HG03045 (cell line): ENCODE results near the gene FOXA3.

Experiments used
- ATAC-seq: cut with Tn5 transposase; IDR thresholded peaks from one replicate; pipeline ENCODE4 v1.9.1; 2021; ENCODE audit warnings: mild to moderate bottlenecking, moderate library complexity; ENCODE audit not compliant: unreplicated experiment

The FOXA3 gene

DNA sequence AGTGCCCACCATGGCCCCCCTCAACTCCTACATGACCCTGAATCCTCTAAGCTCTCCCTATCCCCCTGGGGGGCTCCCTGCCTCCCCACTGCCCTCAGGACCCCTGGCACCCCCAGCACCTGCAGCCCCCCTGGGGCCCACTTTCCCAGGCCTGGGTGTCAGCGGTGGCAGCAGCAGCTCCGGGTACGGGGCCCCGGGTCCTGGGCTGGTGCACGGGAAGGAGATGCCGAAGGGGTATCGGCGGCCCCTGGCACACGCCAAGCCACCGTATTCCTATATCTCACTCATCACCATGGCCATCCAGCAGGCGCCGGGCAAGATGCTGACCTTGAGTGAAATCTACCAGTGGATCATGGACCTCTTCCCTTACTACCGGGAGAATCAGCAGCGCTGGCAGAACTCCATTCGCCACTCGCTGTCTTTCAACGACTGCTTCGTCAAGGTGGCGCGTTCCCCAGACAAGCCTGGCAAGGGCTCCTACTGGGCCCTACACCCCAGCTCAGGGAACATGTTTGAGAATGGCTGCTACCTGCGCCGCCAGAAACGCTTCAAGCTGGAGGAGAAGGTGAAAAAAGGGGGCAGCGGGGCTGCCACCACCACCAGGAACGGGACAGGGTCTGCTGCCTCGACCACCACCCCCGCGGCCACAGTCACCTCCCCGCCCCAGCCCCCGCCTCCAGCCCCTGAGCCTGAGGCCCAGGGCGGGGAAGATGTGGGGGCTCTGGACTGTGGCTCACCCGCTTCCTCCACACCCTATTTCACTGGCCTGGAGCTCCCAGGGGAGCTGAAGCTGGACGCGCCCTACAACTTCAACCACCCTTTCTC lies 8.2 kb downstream of the FOXA3 start:
- no peak for ATAC-seq

DNA sequence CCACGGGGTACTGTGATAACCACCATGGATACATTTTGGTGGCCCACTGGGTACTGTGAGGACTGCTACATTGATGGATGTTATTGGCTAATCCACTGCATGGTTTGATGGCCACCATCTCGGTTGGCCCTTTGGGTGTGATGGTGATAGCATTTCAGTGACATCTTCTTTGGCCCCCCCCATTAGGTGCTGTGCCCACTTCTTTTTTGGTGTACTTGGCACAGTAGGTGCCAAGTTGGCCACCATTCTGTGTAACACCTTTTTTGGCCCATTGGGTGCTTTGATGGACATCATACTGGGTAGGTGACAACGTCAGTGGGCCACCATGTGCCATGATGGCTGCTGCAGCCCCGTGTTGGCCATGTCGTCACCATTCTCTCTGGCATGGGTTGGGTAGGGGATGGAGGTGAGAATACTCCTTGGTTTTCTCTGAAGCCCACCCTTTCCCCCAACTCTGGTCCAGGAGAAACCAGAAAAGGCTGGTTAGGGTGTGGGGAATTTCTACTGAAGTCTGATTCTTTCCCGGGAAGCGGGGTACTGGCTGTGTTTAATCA lies 9.2 kb downstream of the FOXA3 start:
- ATAC-seq: no peak

- ATAC-seq: no peak
Measured at GRCh38 chr19:45874620-45874966, 10.5 kb downstream of the FOXA3 start.

- ATAC-seq: no peak
Measured at GRCh38 chr19:45876161-45876410, 12.0 kb downstream of the FOXA3 start.

DNA sequence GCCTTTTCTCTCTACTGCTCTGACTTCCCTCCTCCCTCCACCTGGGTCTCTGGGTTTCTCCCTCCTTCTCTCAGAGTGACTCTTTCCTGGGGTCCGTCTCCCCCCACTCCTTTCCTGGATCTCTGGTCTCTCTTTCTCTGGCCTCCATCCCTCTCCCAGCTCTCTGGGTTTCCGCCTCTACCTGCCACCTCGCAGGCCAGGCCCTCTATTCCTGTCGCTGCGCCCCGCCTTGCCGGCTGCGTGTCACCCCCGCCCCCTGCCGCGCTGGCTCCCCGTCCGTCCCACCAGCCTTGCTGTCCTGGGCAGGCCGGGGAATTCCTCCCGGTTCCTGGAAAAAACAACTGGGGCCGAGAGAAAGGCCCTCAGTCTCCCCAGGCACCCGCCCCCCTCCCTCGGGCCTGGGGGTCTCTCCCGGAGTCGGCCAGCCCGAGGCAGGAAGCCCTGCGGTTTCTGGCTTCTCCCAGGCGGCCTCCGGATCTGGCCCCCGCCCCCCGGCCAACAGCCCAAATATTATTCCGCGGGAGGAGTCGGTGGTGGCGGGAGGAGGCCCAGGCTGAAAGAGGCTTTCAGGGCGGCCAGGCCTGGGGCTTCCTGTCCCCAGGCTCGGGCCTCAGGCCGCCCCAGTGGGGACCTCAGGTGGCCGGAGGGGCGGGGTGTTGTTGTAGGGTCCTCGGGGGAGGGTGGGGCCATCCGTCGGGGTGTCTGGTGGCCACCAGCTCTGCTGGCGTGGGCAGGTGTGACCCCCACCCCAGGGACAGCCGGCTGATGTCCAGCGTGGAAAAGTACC lies 12.5 kb downstream of the FOXA3 start:
- ATAC-seq: no peak

DNA sequence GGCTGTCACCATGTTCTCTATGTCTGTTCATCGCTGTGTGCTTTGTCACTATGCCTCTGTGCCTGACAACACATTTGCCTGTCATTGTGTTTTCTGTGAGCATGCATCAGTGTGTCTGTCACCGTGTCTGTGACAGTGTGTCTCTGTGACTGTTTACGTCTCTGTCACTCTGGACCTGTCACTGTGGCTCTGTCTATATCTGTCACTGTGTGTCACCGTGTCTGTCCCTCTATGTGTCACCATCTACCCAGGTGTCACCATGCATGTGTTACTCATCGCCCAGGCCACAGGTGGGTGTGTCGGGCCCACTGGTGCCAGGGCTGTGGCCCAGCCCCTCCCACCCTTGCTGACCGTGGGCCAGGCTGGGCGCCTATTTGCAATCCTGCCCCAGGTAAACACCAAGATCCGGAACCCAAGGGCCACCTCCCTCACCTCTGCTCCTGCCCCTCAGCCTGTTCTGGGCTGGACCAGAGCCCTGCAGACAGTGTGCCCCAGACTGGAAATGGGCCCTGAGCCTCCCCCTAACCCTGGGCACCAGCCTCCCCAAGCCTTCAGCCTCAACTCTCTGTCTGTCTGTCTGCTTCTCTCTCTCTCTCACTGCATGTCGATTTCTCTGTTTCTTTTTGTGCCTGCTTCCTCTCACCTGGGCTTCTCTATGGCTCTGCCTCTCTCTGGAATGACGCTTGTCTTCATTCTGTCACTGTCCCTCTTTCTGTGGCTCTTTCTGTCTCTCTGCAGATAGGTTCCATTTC lies 14.1 kb downstream of the FOXA3 start:
- ATAC-seq: no peak

GRCh38 chr19:45879055-45879454 lies 14.9 kb downstream of the FOXA3 start:
- no peak for ATAC-seq

DNA sequence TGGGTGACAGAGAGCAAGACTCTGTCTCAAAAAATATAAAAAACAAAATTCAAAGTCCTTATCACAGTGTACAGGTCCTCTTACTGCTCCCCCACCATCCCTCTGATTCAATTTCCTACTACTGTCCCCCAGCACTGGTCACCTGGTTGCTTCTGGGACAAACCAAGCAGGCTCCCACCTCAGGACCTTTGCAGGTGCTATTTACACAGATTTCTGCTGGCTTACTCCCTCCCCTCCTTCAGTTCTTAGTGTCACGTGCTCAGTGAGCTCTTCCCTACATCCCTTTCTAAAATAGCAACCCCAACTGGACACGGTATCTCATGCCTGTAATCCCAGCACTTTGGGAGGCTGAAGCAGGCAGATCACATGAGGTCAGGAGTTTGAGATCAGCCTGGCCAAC lies 15.8 kb downstream of the FOXA3 start:
- no peak for ATAC-seq

DNA sequence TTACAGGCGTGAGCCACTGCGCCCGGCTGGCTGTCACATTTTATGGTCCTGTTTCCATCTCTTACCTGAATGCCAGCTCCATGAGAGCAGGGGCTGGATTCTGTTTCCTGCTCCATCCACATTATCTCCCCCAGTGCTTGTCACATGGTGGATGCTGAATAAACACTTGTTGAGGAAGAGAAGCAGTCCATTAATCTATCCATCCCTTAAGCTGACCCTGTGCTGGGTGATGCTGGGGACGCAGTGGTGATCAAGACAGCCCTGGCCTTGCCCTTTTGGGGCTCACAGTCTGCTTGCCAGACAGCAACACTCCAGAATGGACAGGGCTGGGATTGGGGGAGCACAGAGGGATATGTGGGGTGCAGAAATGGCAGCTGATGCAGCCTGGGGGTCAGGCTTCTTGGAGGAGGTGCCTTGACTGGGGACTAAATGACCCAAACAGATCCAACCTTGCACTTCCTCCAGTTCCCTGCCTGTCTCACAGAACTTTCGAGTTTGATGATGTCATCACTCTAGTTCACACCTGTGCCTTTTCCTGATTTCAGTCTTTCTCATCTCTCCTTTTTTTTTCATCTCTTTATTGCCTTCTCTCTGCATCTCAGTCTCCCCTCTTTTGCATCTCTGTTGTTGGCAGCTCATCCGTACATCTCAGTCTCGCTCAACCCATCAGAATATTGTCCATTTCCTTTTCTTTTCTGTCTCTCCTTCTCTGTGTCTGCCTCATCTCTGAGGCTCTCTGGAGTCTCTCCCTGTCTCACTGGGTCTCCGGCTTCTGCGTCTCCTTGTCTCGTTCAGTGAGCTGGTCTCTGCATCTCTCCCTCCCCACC lies 17.2 kb downstream of the FOXA3 start:
- no peak for ATAC-seq

DNA sequence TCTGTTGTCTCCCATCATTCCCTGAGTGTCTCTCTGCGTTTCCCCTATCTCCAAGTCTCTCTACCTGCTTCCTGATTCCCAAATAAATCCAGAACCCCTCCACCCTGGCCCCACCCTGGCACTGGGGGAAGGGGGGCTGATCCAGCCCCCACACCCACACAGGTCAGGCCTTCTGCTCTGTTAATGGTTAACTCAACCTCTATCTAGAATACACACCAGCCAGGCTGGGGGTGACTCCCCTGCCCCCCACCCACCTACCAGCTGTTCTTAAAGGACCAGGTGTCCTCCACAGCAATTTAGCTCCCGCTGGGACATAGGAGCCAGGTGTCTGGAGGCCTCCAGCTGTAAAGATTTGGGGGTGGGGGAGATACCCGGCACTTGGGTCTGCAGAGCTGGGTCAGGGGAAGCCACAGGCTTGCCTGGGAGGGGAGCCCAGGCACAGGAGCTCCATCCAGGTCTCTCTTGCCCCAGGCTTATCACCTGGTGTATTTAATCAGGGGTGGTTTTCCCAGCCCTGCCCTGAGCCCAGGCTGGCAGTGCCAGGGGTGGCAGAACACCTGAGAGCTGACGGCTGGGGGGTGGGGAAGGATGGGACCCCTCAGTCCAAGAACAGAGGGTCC lies 17.9 kb downstream of the FOXA3 start:
- no peak for ATAC-seq

DNA sequence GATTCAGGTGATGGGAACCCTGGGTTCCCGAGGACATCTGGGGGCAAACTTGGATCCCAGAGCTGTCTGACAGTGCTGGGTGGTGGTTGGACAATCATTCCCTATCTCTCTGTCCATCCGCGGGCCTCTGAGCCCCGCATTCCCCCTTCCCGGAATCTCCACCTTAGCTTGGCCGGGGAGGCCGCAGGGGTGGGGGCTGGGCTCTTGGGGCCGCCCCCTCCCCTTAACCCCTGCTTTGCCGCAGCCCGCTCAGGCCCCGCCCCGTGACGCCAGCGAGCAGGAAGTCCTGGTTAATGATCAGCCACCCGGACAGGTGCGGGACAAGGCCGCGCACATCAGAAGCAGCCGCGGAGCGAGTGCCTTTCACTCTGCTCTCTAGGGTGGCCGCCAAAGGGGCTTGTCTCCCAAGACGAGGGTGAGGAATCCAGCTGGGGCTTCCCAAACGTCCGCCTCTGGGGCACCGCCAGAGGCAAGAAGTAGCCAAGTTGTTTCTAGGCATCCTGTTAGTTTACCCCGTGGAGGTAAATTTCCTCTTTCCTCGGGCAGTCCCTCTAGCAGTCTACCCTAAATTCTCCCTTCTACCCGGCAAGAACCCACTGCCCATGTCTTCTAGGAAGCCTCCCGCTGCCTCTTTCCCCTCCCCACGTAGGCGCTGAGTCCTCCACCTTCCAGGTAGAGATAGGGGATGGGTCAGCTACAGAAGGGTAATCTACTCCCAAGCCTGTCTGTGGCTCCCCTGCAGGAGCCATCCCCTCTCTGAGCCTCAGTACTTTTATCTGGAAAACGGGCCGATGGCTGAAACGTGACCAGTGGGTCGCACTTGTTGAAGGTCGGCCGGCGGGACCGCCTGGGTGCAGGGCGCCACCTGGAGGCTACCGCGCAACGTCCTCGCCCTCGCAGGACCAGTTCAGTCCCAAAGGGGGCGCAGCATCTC lies 18.8 kb downstream of the FOXA3 start:
- peak; percentile 29 for ATAC-seq

DNA sequence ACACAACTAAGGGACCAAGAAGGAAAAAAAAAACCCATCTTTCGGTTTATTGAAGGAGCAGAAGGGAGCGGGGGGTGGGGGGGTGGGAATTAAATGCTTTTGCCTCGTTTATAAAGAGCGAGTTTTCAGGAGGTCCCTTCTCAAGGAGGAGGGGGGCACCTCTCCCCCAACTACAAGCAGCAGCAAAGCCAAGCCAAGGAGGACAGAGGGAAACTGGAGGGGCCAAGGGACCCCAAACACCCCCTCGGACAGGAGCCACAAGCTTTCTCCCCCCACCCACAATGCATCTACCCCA lies 19.4 kb downstream of the FOXA3 start:
- no peak for ATAC-seq

GRCh38 chr19:45883881-45884681 lies 20.0 kb downstream of the FOXA3 start:
- ATAC-seq: no peak

DNA sequence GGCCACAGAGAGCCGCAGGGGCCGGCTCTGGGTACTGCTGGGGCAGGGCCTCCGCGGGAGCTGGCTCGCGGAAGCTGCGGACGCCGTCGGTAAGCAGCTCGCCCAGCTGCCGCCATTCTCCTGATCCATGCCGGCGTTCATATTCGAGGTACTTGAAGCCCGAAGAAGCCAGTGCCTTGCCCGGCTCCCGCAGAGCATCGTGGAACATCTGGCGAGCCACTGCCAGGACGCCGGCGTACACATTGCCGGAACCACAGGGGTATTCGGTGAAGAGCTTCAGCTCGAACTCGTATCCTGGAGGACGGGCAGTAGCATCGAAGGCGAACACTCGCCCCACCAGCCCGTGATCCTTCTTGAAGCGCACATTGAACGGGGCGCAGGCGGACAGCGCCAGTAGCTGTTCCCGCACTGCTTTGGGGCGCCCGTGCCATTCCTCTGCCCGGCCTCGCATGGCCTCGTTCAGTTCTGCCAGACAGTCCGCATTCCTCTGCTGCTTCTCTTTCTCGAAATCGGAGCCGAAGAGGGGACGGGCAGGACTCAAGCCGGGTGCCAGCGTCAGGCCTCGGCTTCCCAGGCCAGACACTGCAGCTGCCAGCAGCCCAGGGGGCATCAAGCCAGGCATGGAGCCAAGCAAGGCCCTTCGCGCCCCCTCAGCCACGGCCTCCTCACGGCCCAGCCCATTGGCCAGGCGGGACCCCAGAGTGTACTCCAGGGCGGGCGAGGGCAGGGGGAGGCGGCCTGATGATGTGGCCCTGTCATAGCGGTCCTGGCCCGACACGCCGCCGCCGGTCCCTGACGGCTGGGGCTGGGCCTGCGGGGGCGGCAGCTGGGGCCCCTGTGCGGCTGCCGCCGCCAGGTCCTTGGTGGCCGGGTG lies 20.8 kb downstream of the FOXA3 start:
- ATAC-seq: no peak

DNA sequence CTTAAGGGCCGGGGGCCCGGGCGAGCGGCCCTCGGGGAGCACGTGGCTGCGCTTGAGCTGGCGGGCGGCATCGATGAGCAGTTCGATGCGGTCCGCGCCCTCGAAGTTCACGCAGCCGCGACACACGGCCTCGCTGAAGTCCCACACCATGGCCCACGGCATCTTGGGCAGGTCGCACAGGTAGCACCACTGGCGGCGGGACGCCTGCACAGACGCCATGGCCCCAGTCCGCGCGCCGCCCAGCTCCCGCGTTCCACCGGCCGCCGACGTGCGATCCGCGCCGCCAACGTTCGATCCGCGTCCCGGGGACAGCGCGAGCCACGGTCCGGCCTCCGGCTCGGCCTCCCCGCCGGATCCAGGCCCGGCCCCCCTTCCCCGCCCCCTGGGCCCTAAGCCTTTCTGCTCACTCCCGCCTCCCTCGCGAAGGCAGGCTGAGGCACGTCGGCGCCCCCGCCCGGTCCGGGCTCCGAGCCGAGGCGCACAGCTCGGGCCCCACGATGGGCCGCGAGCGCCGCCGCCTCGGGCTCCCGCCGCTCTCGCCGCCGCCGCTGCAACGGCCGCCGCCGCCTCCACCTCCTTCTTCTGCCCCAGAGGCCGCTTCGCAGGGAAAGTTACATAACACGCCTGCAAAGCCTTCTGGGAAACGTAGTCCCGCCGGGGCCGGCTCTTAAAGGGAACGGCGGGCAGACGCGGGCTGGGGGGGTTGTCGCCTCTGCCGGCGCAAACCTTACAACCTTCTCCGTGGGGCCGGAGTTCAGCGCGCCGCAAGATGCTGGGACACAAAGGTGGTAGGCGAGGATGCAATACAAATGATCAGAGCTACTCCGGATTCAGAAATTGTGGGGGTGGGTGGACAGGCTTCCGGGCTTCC lies 21.7 kb downstream of the FOXA3 start, which contains the start of gene IRF2BP1:
TSS of gene IRF2BP1 (minus strand) at position 586 of the 871 bp plus-strand sequence. CDS start at position 219, 367 bp downstream.
- peak; percentile 42 for ATAC-seq

- peak; percentile 52 for ATAC-seq
Measured at GRCh38 chr19:45886427-45887199, 22.5 kb downstream of the FOXA3 start.
